Effector CD8-positive, alpha-beta T cell (primary cell): Measurements from ENCODE around the gene FSTL4.
"Not testable (repeated sequence)": the region's sequence is repeated elsewhere in the genome, so short reads cannot be mapped to it uniquely, and the experiment has no call there.

Experiments used
- DNase-seq: peaks from one replicate; lab custom pipeline; 2025; lab: John Stamatoyannopoulos, UW

FSTL4 gene

GRCh38 chr5:133222979-133223378 is 389.4 kb downstream of the FSTL4 start:
- DNase-seq, result no peak

DNA sequence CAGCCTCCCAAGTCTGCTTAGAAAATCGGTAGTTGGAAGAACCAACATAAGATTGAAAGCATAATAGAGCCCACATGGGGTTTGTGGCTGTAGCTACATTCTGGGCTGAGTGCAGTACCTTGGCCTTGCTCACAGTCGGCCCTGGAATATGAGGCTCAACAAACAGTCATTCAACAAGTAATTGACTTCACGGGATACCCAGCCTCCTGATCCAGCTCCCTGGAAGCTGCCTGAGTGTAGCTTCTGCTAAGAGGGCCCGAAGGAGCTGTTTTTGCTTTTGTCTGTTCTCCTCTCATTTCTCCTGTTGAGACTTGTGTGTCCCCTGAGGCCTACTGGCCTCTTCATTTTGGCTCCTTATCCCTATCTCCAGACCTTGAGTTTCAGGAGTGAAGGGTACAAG is 389.8 kb downstream of the FSTL4 start:
- no peak for DNase-seq

DNA sequence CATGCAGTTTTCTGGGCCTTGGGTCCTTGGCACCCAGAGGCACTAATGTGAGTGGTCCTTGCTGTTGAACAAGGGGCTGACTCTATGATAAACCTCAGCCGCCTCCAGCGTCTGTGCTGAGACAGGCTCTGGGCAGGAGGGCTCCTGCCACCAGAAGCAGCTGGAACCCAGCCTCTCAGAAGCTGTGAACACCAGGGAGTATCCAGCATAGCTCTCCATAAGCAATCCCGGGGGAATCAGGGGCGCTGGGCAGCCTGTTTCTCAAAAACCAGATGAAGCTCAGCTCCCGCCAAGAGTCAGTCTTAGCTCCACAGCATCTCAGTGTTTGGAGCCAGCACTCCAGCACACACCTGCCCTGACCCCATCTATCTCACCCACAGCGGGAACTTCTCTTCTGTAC is 390.3 kb downstream of the FSTL4 start:
- no peak for DNase-seq

- no peak for DNase-seq
These were observed 391.3 kb downstream of the FSTL4 start for GRCh38 chr5:133220851-133221674.

DNA sequence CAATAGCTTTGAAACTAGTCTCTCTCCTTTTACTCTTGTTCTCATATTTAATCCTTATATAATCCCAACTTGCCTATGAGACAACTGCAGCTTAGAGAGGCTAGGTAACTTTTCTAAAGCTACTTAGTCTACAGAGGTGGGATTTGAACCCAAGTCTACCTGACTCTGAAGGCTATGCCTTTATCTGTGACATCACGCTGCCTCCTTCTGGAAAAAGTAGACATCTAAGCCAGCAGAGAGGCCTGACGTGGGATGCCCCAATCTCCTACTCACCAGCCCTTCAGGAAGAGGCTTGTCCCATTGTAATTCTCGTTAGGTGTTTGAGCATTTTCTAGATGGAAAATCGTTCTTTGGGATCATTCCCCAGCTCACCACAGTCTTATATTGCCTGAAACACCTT is 393.0 kb downstream of the FSTL4 start:
- DNase-seq, result no peak

DNA sequence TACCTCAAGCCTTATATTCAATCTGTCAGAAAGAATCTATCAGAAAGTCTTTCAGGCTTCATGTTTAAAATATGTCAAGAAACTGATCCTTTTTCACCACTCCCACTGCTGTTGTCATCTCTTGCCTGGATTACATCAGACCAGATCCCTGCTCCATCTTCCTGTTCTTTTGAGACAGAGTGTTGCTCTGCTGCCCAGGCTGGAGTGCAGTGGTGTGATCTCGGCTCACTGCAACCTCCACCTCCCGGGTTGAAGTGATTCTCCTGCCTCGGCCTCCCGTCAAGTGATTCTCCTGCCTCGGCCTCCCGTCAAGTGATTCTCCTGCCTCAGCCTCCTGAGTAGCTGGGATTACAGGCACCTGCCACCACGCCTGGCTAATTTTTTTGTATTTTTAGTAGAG is 396.2 kb downstream of the FSTL4 start:
- not testable (repeated sequence) for DNase-seq

GRCh38 chr5:133214153-133214820 is 398.1 kb downstream of the FSTL4 start:
- DNase-seq, result no peak

DNA sequence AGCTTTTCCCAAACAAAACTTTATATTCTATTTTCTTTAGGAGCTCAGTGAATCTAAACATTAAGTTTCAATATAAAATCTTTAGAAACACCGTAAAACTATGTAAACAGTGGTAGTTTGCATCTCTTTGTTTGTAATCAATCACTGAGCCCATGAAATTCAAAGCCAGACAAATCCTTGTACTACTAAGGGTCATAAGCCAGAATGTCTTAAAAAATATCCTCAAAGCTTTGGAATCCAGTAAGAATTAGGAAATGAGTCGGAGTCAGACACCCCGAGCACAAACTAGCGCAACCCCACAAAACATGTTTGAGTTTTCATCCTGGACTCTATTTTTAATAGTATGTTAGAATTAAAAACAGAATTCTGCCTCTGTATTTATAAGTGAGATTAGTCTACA is 406.7 kb downstream of the FSTL4 start:
- no peak for DNase-seq

DNA sequence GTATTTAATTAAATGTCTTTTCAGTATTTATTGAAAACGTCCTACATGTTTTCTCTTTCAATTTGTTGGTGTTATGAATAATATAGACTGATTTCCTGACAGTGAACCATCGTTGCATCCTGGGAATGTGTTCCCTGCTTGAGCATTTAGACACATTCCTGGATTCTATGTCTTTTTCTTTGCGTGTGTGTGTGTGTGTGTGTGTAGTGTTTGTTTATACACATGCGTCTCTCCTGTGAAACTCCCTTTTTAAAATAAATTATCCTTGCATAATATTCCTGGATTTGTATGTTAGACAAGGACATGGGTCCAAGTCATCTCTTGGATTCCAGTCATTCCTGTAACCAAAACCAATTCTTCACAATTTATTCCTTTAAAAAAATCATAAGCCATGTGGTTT is 407.1 kb downstream of the FSTL4 start:
- DNase-seq, result no peak

GRCh38 chr5:133203317-133204305 is 408.7 kb downstream of the FSTL4 start:
- no peak for DNase-seq

DNA sequence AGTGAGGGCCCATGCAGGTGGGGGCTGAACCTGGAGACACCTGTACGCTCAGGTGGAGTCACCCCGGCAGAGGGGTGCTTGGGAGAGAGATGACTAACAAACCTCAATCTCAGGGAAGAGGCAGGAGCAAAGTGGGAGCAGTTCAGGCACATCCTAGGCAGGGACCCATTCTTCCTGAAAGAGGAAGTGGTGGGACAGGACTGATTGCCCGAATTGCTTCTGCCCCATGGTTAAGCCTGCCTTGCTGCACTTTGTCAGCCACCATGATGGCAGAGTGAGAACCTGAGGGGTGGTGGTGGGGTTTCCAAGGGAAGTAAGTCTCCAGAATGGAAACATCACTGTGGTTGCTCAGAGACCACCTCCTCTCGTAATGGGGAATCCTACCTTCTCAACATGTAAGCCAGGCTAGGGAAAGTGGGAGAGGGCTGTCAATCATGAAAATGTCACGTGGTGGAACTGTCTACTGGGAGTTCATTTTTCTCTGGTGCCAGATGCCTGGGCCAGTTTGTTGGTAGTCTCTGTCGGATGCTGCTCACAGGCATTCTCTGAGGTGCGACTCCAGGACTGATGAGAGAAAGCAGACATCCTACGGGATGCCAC is 410.2 kb downstream of the FSTL4 start:
- DNase-seq, result no peak

GRCh38 chr5:133201310-133201709 is 411.0 kb downstream of the FSTL4 start:
- DNase-seq, result no peak

GRCh38 chr5:133200256-133200655 is 412.1 kb downstream of the FSTL4 start:
- DNase-seq, result no peak

GRCh38 chr5:133199417-133200178 is 412.7 kb downstream of the FSTL4 start:
- no peak for DNase-seq

DNA sequence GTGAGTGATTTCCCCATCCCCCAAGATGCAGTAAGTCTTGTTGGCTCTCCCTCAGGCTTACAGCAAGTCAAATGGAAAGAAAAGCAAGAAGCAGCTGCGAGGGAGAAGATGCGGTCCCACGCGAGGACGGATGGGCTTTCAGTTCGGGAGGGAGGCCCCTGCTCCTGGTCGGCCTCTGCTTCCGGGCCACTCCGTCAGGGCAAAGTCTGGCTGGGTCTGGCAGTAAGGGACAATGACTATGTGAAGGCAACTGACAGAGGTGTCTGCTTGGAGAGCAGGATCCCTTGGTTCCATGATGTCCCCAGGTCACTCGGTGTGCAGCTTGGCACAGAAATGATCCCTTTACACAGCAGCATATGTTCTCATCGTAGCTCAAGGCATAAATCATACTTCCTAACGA is 413.8 kb downstream of the FSTL4 start:
- DNase-seq, result no peak

DNA sequence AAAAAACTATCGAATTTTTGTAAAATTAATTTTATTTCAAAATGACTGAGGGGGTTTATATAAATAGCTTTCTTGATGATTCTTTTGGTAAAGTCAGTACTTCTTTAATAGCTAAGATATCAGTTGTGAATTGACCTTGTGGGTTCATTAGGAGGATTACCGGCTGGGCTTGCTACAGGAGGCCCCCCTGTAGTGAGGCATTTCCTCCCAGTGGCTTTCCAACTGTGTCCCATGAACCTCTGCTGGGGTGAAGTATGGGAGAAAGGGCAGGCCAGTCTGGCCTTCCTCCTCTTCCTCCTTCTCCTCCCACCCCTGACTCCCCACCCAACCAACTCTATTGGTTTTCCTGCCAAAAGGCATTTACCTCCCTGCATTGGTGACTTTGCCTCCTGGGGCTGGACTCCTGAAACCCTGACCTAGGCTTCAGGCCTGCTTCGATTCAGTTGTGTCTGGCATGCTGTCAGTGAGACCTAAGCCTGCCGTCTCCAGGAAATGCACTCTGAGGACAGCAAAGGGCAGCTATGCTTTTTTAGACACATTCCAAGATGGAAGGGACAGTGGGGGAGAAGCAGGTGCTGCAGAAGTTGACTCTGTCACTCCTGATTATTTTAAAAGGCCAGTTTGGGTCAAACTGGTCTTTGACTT is 415.8 kb downstream of the FSTL4 start:
- DNase-seq, result no peak

GRCh38 chr5:133195250-133195649 is 417.1 kb downstream of the FSTL4 start:
- DNase-seq, result no peak

- DNase-seq, result no peak
These were observed 418.5 kb downstream of the FSTL4 start for GRCh38 chr5:133193794-133194193.

DNA sequence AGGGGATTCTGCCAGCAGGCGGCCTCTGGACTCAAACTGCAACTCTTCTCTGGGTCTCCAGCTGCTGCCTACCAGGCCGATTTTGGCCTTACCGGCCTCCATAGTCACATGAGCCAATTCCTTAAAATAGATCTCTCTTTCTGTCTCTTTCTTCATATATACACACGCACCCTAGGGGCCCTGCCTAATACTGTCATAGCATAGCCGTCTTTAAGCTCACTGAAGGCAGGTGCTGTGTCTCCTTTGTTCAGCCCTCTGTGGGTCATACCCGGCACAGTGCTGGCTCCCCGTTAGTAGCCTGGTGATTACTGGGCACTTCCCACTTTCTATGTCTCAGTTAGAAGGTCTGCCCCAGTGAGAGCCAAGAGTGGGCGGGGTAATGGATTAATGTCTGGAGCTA is 419.6 kb downstream of the FSTL4 start:
- no peak for DNase-seq

DNA sequence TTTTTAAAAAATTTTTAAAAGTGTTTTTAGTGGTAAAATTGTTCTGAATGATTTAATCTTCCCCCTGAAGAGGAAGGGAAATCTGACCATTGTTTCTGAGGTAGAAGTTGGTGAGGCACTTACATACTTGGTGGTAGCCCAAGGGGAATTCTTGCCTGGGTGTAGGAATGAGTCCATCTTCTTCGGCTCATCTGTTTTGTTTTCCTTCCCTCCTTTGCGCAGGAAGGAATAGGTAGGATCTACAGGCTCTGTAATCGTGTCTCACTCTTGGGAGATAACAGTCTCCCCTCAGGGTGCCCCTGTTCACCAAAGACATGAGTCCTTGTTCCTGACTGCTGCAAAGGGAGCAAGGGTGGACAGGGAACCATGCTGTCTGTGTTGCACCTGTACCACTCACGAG is 422.5 kb downstream of the FSTL4 start:
- no peak for DNase-seq

DNA sequence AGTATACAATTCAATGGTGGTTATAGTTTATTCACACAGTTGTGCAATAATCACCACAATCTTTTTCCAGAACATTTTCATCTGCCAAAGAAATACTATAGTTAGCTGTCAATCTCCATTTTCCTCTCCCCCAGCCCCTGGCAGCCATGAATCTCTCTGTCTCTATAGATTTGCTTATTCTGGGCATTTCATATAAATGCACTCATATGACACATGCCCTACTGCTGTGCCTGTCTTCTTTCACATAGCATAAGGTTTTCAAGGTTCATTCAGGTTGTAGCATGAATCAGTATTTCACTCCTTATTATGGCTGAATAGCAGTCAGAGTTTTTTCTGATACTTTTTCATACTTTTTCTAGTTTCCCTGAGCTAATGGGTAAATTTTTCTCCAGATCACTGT is 432.9 kb downstream of the FSTL4 start:
- no peak for DNase-seq
